Measurements from ENCODE around the gene KRT9. TPM values are rescaled to one million over a fixed set of nuclear protein-coding genes. Genes with fewer than 3 reads are reported as not detected.
"Not testable (repeated sequence)": the region's sequence is repeated elsewhere in the genome, so short reads cannot be mapped to it uniquely, and the experiment has no call there.

The KRT9 gene
- total and polyA plus RNA-seq, 12 donors = 0.14 to 2.1 (median 0.46) TPM; not detected in 8

- intact Hi-C loops (cut with DNase I) = no loop called here
- H3K27me3 ChIP-seq = no peaks in the 10 kb centered on the region
- no peak overlapping the region for H3K4me3 ChIP-seq
- no peak for DNase-seq
- no peak overlapping the region for H3K27ac ChIP-seq
- 68 to 86% (median 81%) methylated on average over 2 to 5 of the region's 5 CpGs for WGBS, 4 donors
- H3K36me3 ChIP-seq (replicated peaks in 1 of 2) = no peaks in the 10 kb centered on the region
- TF ChIP-seq POLR2A (IDR thresholded peaks at IDR 0.05) (no peak), CTCF (IDR thresholded peaks at IDR 0.05) (no peak)
- no peaks in the 10 kb centered on the region for H3K9me3 ChIP-seq (replicated peaks in 1 of 3)
- no peaks in the 10 kb centered on the region for H3K4me1 ChIP-seq (replicated peaks in 1 of 2)
These were observed 13.6 kb upstream of the KRT9 start for GRCh38 chr17:41585301-41586056.

- intact Hi-C loops (cut with DNase I); H3K36me3 ChIP-seq (replicated peaks in 1 of 2); H3K4me3 ChIP-seq; H3K27me3 ChIP-seq; H3K4me1 ChIP-seq (replicated peaks in 1 of 2); H3K9me3 ChIP-seq (replicated peaks in 1 of 3); H3K27ac ChIP-seq; DNase-seq: not testable (repeated sequence)
- WGBS, 4 donors = 86 to 91% (median 88%) methylated on average over 7 to 8 of the region's 8 CpGs
These were observed 12.6 kb upstream of the KRT9 start for GRCh38 chr17:41584331-41584927.

GRCh38 chr17:41583137-41584127 lies 11.6 kb upstream of the KRT9 start:
- H3K4me1 ChIP-seq (replicated peaks in 1 of 2) = no peaks in the 10 kb centered on the region
- H3K27ac ChIP-seq = no peak overlapping the region
- H3K9me3 ChIP-seq (replicated peaks in 1 of 3) = no peaks in the 10 kb centered on the region
- 81 to 91% (median 86%) methylated on average over 26 to 33 of the region's 33 CpGs for WGBS, 4 donors
- no peak for TF ChIP-seq CTCF (IDR thresholded peaks at IDR 0.05)
- TF ChIP-seq POLR2A (IDR thresholded peaks at IDR 0.05) = no peak
- H3K27me3 ChIP-seq = no peaks in the 10 kb centered on the region
- H3K36me3 ChIP-seq (replicated peaks in 1 of 2) = no peaks in the 10 kb centered on the region
- no peak for DNase-seq
- intact Hi-C loops (cut with DNase I) = no loop called here
- no peak overlapping the region for H3K4me3 ChIP-seq

- H3K27me3 ChIP-seq; H3K4me1 ChIP-seq (replicated peaks in 1 of 2); DNase-seq; H3K27ac ChIP-seq; intact Hi-C loops (cut with DNase I); H3K36me3 ChIP-seq (replicated peaks in 1 of 2); H3K4me3 ChIP-seq; H3K9me3 ChIP-seq (replicated peaks in 1 of 3): not testable (repeated sequence)
- 77 to 84% (median 80%) methylated on average over 13 of the region's 13 CpGs for WGBS, 4 donors
These were observed 10.5 kb upstream of the KRT9 start for GRCh38 chr17:41582061-41582968.

All from adrenal gland (tissue), 12 donors.